K562 (cell line): Measurements from ENCODE around the gene ISYNA1. TPM values are rescaled to one million over a fixed set of nuclear protein-coding genes. Genes with fewer than 3 reads are reported as not detected.

Experiments used
- ARID3B ChIP-seq: fragments of 250-450 bp; sonication (Bioruptor Pico); IDR thresholded peaks from 2 replicates; pipeline ENCODE4 v1.4.0; 2020; ENCODE audit warnings: borderline replicate concordance
- FOS ChIP-seq: IDR thresholded peaks from 3 replicates; pipeline ENCODE4 v1.6.1; 2011; ENCODE audit not compliant: insufficient read length; ENCODE audit errors: extremely low read depth
- JUN ChIP-seq, 2 experiments: sonication (generic) in 1 of 2; formaldehyde crosslinking in 1 of 2; IDR thresholded peaks; 2 replicates each; pipeline versions ENCODE4 v1.6.1 to v1.8.0; 2012 to 2022; ENCODE audit warnings: borderline replicate concordance in 2 of 2, mild to moderate bottlenecking in 2 of 2, improper control_type of control experiment in 1 of 2, low read depth in 1 of 2, low read length in 1 of 2, missing genetic modification reagents in 1 of 2
- NR2F6 ChIP-seq: fragments of 450-650 bp; formaldehyde crosslinking; IDR thresholded peaks from 2 replicates; pipeline ENCODE4 v1.4.0; 2020; ENCODE audit warnings: mild to moderate bottlenecking
- RB1 ChIP-seq: fragments of 450-650 bp; IDR thresholded peaks from 2 replicates; pipeline ENCODE4 v1.6.1; 2017; ENCODE audit warnings: low read depth, mild to moderate bottlenecking
- RBM25 ChIP-seq: fragments of 200-400 bp; formaldehyde crosslinking; IDR thresholded peaks from 2 replicates; pipeline ENCODE4 v1.6.1; 2018; ENCODE audit warnings: low read length, low read depth, moderate library complexity; ENCODE audit not compliant: severe bottlenecking
- SIN3A ChIP-seq, 2 experiments: fragments of 150-350 bp in 1 of 2; IDR thresholded peaks; 2 replicates each; pipeline ENCODE4 v1.6.1; 2011 to 2016; ENCODE audit warnings: borderline replicate concordance in 2 of 2, low read depth in 2 of 2, low read length in 2 of 2, mild to moderate bottlenecking in 2 of 2, moderate library complexity in 2 of 2; ENCODE audit not compliant: control insufficient read depth in 1 of 2
- TCF7 ChIP-seq: sonication (generic); IDR thresholded peaks from 2 replicates; pipeline ENCODE4 v1.6.1; 2016; ENCODE audit warnings: antibody characterized with exemption, borderline replicate concordance
- ZNF740 ChIP-seq, 3 experiments: fragments of 200-800 bp in 1 of 3; sonication (Bioruptor generic) in 1 of 3; sonication (generic) in 1 of 3; formaldehyde crosslinking in 1 of 3; IDR thresholded peaks; 2 replicates each; pipeline versions ENCODE4 v1.6.1 to v1.8.0; 2016 to 2022; ENCODE audit warnings: mild to moderate bottlenecking in 2 of 3, missing compliant biosample characterization in 2 of 3, missing genetic modification characterization in 2 of 3, missing genetic modification reagents in 1 of 3
- polyA plus RNA-seq, 8 experiments: library from polyadenylated mRNA; depleted of rRNA in 4 of 8; stranded (reverse) in 5 of 8; unstranded in 3 of 8; fragments of >200 nt; fragmentation: Nextera tagmentation in 2 of 8; fragmentation: Illumina TruSeq in 1 of 8; extraction: Ambion mirVana in 2 of 8; extraction: Trizol in 1 of 8; gene quantifications; 2 replicates each; pipeline versions ENCODE4 v1.2.1 to v1.2.3, GENCODE V29; 2011 to 2014; ENCODE audit warnings: inconsistent platforms in 1 of 8, missing spikeins in 1 of 8
- total RNA-seq, 7 experiments: library from RNA; depleted of rRNA in 6 of 7; stranded (reverse); fragments of >200 nt in 6 of 7; fragmentation: Illumina TruSeq in 2 of 7; extraction: Trizol in 2 of 7; gene quantifications; 2 replicates each; pipeline versions ENCODE4 v1.2.1 to v1.2.3, GENCODE V29; 2011 to 2021; ENCODE audit warnings: low replicate concordance in 1 of 7
- TF ChIP-seq, protein P1 (sequence below): fragments of 450-650 bp; IDR thresholded peaks from 2 replicates; pipeline ENCODE4 v1.6.1; 2016; ENCODE audit warnings: low read depth
- TF ChIP-seq, protein P2 (sequence below): IDR thresholded peaks from 2 replicates; pipeline ENCODE4 v1.6.1; 2014; ENCODE audit warnings: antibody characterized with exemption

Gene ISYNA1
- total and polyA plus RNA-seq, 9 of the 15 experiments (the other 6 are each of a cell fraction or from before 2014, with no cell fraction given), result 21.8 to 460 (median 93.2) TPM

DNA sequence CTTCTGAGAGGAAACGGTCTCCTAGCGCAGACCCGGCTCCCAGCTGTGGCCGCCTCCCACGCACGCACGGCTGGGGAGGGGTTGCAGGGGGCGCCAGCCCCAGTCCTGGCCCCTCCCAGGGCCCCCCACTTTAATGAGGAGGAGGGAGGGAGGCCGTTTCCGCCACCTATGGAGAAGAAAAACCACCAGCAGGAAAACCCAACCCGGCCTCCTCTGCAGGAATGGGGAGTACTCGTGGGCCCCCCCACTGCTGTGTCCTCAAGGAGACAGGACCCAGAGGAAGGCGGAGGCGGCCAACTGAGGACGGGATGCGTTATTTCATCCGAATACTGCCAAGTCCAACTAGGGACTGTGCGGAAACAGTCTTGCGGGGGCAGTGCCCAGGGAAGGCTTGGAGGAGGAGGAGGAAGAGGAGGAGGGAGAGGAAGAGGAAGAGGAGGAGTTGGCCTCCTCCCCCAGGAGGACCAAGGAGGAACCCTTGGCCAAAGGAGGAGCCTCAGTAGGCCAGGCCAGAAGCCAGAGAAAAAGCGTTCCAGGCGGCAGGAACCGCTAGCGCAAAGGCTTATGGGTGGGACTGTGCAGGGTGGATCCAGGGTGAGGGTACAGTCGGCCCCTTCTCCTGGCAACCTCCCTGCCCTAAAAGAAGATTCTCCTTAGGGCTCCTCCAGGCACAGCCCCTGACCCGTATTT, 22.6 kb downstream of the ISYNA1 start (continued):
- TF ChIP-seq TCF7, result no peak; the same call in none of the 2 replicates
- TF ChIP-seq, protein P1, sequence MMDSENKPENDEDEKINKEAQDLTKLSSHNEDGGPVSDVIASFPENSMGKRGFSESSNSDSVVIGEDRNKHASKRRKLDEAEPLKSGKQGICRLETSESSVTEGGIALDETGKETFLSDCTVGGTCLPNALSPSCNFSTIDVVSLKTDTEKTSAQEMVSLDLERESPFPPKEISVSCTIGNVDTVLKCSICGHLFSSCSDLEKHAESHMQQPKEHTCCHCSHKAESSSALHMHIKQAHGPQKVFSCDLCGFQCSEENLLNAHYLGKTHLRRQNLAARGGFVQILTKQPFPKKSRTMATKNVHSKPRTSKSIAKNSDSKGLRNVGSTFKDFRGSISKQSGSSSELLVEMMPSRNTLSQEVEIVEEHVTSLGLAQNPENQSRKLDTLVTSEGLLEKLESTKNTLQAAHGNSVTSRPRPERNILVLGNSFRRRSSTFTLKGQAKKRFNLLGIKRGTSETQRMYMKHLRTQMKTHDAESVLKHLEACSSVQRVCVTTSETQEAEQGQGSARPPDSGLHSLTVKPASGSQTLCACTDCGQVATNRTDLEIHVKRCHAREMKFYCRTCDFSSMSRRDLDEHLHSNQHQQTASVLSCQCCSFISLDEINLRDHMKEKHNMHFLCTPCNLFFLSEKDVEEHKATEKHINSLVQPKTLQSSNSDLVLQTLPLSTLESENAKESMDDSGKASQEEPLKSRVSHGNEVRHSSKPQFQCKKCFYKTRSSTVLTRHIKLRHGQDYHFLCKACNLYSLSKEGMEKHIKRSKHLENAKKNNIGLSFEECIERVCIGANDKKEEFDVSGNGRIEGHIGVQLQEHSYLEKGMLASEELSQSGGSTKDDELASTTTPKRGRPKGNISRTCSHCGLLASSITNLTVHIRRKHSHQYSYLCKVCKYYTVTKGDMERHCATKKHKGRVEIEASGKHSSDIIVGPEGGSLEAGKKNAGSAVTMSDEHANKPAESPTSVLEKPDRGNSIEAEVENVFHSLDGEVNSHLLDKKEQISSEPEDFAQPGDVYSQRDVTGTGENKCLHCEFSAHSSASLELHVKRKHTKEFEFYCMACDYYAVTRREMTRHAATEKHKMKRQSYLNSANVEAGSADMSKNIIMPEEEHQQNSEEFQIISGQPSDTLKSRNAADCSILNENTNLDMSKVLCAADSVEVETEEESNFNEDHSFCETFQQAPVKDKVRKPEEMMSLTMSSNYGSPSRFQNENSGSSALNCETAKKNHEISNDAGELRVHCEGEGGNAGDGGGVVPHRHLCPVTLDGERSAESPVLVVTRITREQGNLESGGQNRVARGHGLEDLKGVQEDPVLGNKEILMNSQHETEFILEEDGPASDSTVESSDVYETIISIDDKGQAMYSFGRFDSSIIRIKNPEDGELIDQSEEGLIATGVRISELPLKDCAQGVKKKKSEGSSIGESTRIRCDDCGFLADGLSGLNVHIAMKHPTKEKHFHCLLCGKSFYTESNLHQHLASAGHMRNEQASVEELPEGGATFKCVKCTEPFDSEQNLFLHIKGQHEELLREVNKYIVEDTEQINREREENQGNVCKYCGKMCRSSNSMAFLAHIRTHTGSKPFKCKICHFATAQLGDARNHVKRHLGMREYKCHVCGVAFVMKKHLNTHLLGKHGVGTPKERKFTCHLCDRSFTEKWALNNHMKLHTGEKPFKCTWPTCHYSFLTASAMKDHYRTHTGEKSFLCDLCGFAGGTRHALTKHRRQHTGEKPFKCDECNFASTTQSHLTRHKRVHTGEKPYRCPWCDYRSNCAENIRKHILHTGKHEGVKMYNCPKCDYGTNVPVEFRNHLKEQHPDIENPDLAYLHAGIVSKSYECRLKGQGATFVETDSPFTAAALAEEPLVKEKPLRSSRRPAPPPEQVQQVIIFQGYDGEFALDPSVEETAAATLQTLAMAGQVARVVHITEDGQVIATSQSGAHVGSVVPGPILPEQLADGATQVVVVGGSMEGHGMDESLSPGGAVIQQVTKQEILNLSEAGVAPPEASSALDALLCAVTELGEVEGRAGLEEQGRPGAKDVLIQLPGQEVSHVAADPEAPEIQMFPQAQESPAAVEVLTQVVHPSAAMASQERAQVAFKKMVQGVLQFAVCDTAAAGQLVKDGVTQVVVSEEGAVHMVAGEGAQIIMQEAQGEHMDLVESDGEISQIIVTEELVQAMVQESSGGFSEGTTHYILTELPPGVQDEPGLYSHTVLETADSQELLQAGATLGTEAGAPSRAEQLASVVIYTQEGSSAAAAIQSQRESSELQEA, result no peak
- peak; percentile 96 for TF ChIP-seq ZNF740 (CRISPR knock-in tag; IDR thresholded peaks at IDR 0.05)
- peak; percentile 54 to 87 for TF ChIP-seq ZNF740 (tag; IDR thresholded peaks at IDR 0.05)
- TF ChIP-seq RB1, result 0 out of 2 replicates have a peak, but pooled peaks have one; percentile 3
- TF ChIP-seq ARID3B, result no peak
- no peak for TF ChIP-seq FOS
- TF ChIP-seq SIN3A (IDR thresholded peaks at IDR 0.05; ENCODE audit: borderline replicate concordance in 2 of 2, control insufficient read depth in 1 of 2, low read depth in 2 of 2, low read length in 2 of 2), result peak in 1 of 2 experiments; percentile 26; a peak in 1 of 4 replicates
- TF ChIP-seq, protein P2, sequence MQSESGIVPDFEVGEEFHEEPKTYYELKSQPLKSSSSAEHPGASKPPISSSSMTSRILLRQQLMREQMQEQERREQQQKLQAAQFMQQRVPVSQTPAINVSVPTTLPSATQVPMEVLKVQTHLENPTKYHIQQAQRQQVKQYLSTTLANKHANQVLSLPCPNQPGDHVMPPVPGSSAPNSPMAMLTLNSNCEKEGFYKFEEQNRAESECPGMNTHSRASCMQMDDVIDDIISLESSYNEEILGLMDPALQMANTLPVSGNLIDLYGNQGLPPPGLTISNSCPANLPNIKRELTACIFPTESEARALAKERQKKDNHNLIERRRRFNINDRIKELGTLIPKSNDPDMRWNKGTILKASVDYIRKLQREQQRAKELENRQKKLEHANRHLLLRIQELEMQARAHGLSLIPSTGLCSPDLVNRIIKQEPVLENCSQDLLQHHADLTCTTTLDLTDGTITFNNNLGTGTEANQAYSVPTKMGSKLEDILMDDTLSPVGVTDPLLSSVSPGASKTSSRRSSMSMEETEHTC, result 0 out of 2 replicates have a peak, but pooled peaks have one; percentile 21
- no peak for TF ChIP-seq NR2F6
- TF ChIP-seq JUN (IDR thresholded peaks at IDR 0.05; ENCODE audit: borderline replicate concordance, low read depth, low read length), result no peak; the same call in 1 of the 2 replicates
- no peak for TF ChIP-seq JUN (CRISPR knock-in tag; IDR thresholded peaks at IDR 0.05; ENCODE audit: borderline replicate concordance)
- TF ChIP-seq RBM25, result no peak
